GM12865 (cell line): ENCODE data around the gene TC2N.

Experiments used
- DNase-seq: peaks from one replicate; pipeline ENCODE4 v3.0.0; 2010; ENCODE audit warnings: low read depth
- H3K4me3 ChIP-seq: 2 replicates; pipeline ENCODE4 v1.5.1; 2011; ENCODE audit warnings: mild to moderate bottlenecking, low read depth, low read length, control low read depth
- TF ChIP-seq, protein P1 (sequence below): IDR thresholded peaks from 2 replicates; pipeline ENCODE4 v1.5.1; 2011; ENCODE audit warnings: low read length, control low read depth, low read depth, inconsistent platforms; ENCODE audit not compliant: insufficient read depth; ENCODE audit errors: missing control alignments

The TC2N gene

DNA sequence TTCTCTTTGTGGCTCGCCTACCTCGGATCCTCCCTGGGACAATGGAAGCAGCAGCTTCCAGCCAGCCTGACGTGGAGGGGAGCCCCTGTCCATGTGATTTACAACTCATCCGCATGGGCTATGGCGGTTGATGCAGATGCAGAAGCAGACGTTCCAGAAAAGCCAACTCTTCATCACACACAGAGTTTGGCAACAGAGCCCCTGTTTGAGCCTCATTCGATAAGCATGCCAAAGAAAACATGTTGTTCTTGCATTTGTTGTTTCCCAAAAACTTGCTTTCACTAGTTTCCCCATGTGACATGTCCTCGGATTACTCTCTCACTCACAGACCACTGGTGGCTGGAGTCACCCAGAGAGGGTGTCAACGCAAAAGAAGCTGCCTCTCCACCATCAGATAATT lies 16.4 kb upstream of the TC2N start:
- TF ChIP-seq, protein P1, sequence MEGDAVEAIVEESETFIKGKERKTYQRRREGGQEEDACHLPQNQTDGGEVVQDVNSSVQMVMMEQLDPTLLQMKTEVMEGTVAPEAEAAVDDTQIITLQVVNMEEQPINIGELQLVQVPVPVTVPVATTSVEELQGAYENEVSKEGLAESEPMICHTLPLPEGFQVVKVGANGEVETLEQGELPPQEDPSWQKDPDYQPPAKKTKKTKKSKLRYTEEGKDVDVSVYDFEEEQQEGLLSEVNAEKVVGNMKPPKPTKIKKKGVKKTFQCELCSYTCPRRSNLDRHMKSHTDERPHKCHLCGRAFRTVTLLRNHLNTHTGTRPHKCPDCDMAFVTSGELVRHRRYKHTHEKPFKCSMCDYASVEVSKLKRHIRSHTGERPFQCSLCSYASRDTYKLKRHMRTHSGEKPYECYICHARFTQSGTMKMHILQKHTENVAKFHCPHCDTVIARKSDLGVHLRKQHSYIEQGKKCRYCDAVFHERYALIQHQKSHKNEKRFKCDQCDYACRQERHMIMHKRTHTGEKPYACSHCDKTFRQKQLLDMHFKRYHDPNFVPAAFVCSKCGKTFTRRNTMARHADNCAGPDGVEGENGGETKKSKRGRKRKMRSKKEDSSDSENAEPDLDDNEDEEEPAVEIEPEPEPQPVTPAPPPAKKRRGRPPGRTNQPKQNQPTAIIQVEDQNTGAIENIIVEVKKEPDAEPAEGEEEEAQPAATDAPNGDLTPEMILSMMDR: no peak
- H3K4me3 ChIP-seq: no peak overlapping the region
- no peak for DNase-seq

DNA sequence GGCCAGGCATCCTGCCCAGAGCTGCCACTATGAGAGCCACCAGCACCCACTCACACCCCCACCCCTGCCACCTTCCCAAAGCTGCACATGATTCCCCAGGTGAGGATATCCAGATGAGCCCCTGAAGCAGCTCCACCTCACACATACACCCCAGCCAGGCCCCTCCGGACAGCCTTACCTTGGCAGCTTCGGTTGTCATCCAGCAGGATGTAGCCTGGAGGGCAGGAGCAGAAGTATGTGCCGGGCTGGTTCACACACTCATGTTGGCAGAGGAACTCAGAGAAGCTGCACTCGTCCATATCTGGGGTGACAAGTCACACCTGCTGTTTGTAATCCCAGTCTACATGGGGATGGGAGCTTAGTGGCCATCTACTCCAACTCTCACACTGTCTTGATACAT lies 15.4 kb upstream of the TC2N start:
- H3K4me3 ChIP-seq: no peak overlapping the region
- DNase-seq: no peak
- TF ChIP-seq, protein P1: no peak

DNA sequence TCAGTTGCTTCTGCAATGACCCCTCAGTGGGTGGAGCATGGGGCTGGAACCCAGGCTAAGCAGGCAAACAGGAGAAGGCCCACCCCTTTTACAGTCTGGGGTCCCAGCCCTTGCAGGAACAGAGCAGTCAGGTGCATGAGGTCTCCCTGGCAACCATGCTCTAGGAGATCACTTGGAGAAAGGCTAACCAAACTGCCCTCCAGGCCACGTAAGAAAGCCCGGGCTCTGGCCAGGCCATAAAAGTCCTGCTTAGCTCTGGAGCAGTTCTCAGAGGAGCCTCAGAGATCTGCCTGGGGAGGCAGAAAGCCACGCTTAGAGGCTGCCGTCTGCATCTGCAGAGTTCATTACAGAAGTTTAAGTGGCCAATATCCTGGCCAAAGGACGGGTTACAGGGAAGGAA lies 15.0 kb upstream of the TC2N start:
- no peak overlapping the region for H3K4me3 ChIP-seq
- no peak for DNase-seq
- TF ChIP-seq, protein P1: no peak

DNA sequence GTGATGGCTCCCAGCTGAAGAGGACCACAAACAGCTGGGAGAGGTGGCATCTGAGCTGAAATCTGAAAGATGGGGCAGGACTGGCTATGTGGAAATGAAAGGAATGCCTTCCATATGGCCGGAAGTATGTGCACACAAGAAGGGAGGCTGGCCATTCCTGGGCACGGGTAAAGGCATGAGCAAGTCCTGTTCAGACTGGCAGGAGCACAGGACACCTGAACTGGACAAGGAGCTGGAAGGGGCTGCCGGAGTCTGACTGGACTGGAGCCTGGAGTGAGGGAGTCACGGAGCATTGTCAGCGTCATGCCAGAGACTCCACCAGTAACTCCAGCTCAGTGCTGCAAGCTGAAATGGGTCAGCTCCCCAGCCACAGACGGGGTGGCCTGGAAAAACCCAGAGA lies 11.9 kb upstream of the TC2N start:
- H3K4me3 ChIP-seq: no peak overlapping the region
- TF ChIP-seq, protein P1: no peak
- no peak for DNase-seq

DNA sequence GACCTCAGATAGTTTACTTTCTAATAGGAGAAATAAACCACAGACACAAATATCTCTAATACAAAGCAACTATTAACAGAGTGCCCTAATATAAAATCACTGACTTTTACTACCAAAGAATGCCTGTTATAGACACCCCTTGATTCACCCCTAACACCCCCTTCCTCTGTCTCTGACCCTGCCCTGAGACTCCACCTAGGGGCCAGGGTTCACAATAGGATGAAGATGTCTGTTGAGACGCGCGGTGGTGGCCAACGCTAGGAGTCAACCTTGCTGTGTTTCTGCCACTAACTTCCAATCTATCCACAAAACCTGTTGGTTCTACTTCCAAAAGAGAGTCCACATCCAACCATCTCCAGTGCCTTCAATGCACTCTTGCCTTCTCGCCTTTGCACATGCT lies 10.9 kb upstream of the TC2N start:
- TF ChIP-seq, protein P1: no peak
- no peak for DNase-seq
- no peak overlapping the region for H3K4me3 ChIP-seq

DNA sequence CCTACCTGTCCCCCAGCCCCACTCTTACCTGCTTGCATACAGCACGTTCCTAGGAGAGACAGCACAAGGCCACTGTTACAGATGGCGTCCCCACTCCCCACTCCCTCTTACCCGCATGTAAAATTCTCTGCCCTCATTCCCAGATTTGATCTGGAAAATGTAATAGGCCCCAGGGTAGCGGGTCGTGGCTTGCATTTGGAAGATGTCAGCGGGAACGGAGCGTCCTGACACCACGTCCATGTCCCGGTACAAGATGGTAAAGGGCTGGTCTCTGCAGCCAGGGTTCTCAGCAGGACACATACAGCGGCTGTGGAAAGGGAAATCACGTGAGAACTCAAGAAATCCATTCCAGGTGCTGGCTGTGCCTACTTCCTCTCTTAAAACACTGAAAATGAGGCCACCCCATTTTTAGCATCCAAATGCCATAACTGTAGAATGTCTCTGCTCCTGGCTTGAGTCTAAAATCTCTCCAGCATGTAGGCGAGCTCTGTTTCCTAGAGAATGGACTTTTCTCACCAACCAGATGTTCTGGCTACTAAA lies 10.1 kb upstream of the TC2N start:
- DNase-seq: no peak
- H3K4me3 ChIP-seq: no peak overlapping the region
- TF ChIP-seq, protein P1: no peak

DNA sequence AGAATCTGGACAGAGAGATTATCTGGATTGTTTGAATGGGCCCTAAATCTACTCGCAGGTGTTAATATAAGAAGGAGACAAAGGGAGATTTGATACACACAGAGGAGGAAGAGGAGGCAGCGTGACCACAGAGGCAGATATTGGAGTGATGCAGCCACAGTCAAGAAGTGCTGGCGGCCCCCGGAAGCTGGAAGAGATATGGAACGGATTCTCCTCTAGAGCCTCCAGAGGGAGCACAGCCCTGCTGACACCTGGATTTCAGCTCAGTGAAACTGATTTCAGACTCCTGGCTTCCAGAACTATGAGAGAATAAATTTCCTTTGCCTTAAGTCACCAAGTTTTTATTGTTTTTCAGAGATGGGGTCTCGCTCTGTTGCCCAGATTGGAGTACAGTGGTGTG lies 9.2 kb upstream of the TC2N start:
- no peak for DNase-seq
- TF ChIP-seq, protein P1: no peak
- no peak overlapping the region for H3K4me3 ChIP-seq
